ENCODE measurements around the gene DMRTC1B. TPM values are rescaled to one million over a fixed set of nuclear protein-coding genes. Genes with fewer than 3 reads are reported as not detected.

Gene DMRTC1B
- total RNA-seq: under 1 TPM in 1 of 2 experiments, not detected in 1; 0.13 TPM

GRCh38 chrX:72776653-72777466 lies at the start of gene DMRTC1B:
Gene DMRTC1B (plus strand): TSS chrX:72776890. CDS start chrX:72845136, 68,246 bp downstream.

GRCh38 chrX:72782560-72782959 lies 5.9 kb downstream of the DMRTC1B start, which contains the start of gene FAM236B:
Gene FAM236B (minus strand): TSS chrX:72782660. CDS start chrX:72782560, 100 bp downstream.

GRCh38 chrX:72808110-72808509 lies 31.4 kb downstream of the DMRTC1B start, which contains the start of gene FAM236D:
Gene FAM236D (minus strand): TSS chrX:72808210. CDS start chrX:72808110, 100 bp downstream.

Other genes starting within 250 kb of the DMRTC1B start
- 10 to 100 TPM; 23.4 to 23.7 TPM for gene HDAC8, start 204.0 kb upstream of the DMRTC1B start, total RNA-seq
- gene PHKA1, start 62.6 kb upstream of the DMRTC1B start, total RNA-seq: under 1 TPM; 0.31 to 0.48 TPM
- not detected for gene FAM236B, start 5.8 kb downstream of the DMRTC1B start, total RNA-seq
- not detected for gene FAM236D, start 31.3 kb downstream of the DMRTC1B start, total RNA-seq
- not detected for gene FAM236C, start 135.7 kb downstream of the DMRTC1B start, total RNA-seq
- not detected for gene FAM236A, start 161.3 kb downstream of the DMRTC1B start, total RNA-seq
- under 1 TPM in 1 of 2 experiments, not detected in 1; 0.13 TPM for gene DMRTC1, start 166.9 kb downstream of the DMRTC1B start, total RNA-seq
- gene PABPC1L2B, start 226.0 kb downstream of the DMRTC1B start, total RNA-seq: not detected

All from activated naive CD4-positive, alpha-beta T cell treated with anti-CD3 and anti-CD28 coated beads, Interleukin-2, amount 10 ng/mL, durations not matched to agents 5 hours and 36 hours (primary cell).